WTC11 (cell line): ENCODE data around the gene MTURN.

ENCODE experiments used
- CTCF ChIP-seq: fragments of 200-600 bp; IDR thresholded peaks from 2 replicates; pipeline ENCODE4 v1.8.0; 2022; ENCODE audit warnings: antibody characterized with exemption
- E2F5 ChIP-seq: sonication (generic); formaldehyde crosslinking; IDR thresholded peaks from 2 replicates; pipeline ENCODE4 v1.8.1; 2022; ENCODE audit warnings: mild to moderate bottlenecking, moderate library complexity, missing genetic modification reagents
- FOXP1 ChIP-seq: sonication (generic); formaldehyde crosslinking; IDR thresholded peaks from 2 replicates; pipeline ENCODE4 v1.8.0; 2022; ENCODE audit warnings: missing genetic modification reagents, mild to moderate bottlenecking, moderate library complexity, borderline replicate concordance
- FOXP4 ChIP-seq: sonication (generic); formaldehyde crosslinking; IDR thresholded peaks from 2 replicates; pipeline ENCODE4 v1.8.0; 2022; ENCODE audit warnings: mild to moderate bottlenecking, missing genetic modification reagents
- IRF2 ChIP-seq: sonication (generic); formaldehyde crosslinking; IDR thresholded peaks from 2 replicates; pipeline ENCODE4 v1.8.0; 2022; ENCODE audit warnings: low read depth, missing genetic modification reagents, borderline replicate concordance
- JUN ChIP-seq: sonication (generic); formaldehyde crosslinking; IDR thresholded peaks from 2 replicates; pipeline ENCODE4 v1.8.0; 2023; ENCODE audit warnings: mild to moderate bottlenecking, missing genetic modification reagents
- NR3C1 ChIP-seq: sonication (generic); formaldehyde crosslinking; conservative IDR thresholded peaks from 2 replicates; pipeline ENCODE4 v1.8.1; 2023; ENCODE audit warnings: low read depth, mild to moderate bottlenecking, missing genetic modification reagents
- TCF7 ChIP-seq: sonication (generic); formaldehyde crosslinking; IDR thresholded peaks from 2 replicates; pipeline ENCODE4 v1.8.0; 2022; ENCODE audit warnings: mild to moderate bottlenecking, low read depth, missing genetic modification reagents, moderate library complexity
- TP53 ChIP-seq: sonication (generic); formaldehyde crosslinking; IDR thresholded peaks from 2 replicates; pipeline ENCODE4 v1.8.1; 2023; ENCODE audit warnings: mild to moderate bottlenecking, missing genetic modification reagents
- USF2 ChIP-seq: sonication (generic); formaldehyde crosslinking; IDR thresholded peaks from 2 replicates; pipeline ENCODE4 v1.8.1; 2023; ENCODE audit warnings: mild to moderate bottlenecking, missing genetic modification reagents, moderate library complexity
- ZNF263 ChIP-seq: sonication (generic); formaldehyde crosslinking; IDR thresholded peaks from 2 replicates; pipeline ENCODE4 v1.8.1; 2022; ENCODE audit warnings: low read depth, mild to moderate bottlenecking, moderate library complexity, missing genetic modification reagents

- no peak for TF ChIP-seq FOXP1 (CRISPR knock-in tag)
- TF ChIP-seq E2F5, result no peak
- TF ChIP-seq CTCF, result no peak
- no peak for TF ChIP-seq TCF7 (CRISPR knock-in tag)
- no peak for TF ChIP-seq NR3C1 (CRISPR knock-in tag)
- TF ChIP-seq IRF2 (CRISPR knock-in tag), result no peak
- no peak for TF ChIP-seq TP53
- no peak for TF ChIP-seq USF2 (CRISPR knock-in tag)
- no peak for TF ChIP-seq FOXP4 (CRISPR knock-in tag)
- no peak for TF ChIP-seq JUN (CRISPR knock-in tag)
- no peak for TF ChIP-seq ZNF263 (CRISPR knock-in tag)
Measured at GRCh38 chr7:30154111-30154587, 19.4 kb downstream of the MTURN start.
